SK-N-MC (cell line): ENCODE measurements around the gene PLXNA2.

Experiments
- EZH2 ChIP-seq: fragments of 200-600 bp; sonication (generic); IDR thresholded peaks from one replicate; pipeline ENCODE4 v1.6.1; 2017; ENCODE audit warnings: antibody characterized with exemption
- FOXP2 ChIP-seq: optimal IDR thresholded peaks from 2 replicates; pipeline ENCODE3; 2011; ENCODE audit warnings: mild to moderate bottlenecking, moderate library complexity; ENCODE audit not compliant: insufficient read depth; ENCODE audit errors: extremely low read length, control extremely low read depth
- POLR2AphosphoS5 ChIP-seq: IDR thresholded peaks from 2 replicates; pipeline ENCODE4 v1.6.1; 2012; ENCODE audit warnings: mild to moderate bottlenecking, low read depth, low read length, borderline replicate concordance

DNA sequence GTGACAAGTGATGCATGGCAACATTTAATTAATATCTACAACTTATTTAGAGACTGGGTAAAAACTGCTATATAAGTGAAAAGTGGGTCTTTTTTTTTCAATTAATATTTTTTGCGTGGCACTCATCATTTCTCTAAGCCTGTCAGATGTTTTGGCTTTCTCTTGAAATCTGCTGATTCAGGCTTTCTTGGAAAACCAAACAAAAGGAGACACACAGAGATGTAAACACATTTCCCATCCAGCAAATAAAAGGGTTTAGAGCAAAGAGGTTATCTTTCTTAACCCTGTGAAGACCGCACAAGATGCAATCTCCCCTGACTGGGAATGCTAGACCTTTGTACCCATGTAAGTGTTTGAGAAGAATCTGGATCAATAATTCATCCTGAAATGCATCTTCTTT lies 48.7 kb upstream of the PLXNA2 start:
- TF ChIP-seq EZH2 = no peak
- TF ChIP-seq POLR2AphosphoS5 = no peak
- no peak for TF ChIP-seq FOXP2
